ENCODE results near the gene XRN2. TPM values are rescaled to one million over a fixed set of nuclear protein-coding genes. Genes with fewer than 3 reads are reported as not detected.

Gene XRN2, protein sequence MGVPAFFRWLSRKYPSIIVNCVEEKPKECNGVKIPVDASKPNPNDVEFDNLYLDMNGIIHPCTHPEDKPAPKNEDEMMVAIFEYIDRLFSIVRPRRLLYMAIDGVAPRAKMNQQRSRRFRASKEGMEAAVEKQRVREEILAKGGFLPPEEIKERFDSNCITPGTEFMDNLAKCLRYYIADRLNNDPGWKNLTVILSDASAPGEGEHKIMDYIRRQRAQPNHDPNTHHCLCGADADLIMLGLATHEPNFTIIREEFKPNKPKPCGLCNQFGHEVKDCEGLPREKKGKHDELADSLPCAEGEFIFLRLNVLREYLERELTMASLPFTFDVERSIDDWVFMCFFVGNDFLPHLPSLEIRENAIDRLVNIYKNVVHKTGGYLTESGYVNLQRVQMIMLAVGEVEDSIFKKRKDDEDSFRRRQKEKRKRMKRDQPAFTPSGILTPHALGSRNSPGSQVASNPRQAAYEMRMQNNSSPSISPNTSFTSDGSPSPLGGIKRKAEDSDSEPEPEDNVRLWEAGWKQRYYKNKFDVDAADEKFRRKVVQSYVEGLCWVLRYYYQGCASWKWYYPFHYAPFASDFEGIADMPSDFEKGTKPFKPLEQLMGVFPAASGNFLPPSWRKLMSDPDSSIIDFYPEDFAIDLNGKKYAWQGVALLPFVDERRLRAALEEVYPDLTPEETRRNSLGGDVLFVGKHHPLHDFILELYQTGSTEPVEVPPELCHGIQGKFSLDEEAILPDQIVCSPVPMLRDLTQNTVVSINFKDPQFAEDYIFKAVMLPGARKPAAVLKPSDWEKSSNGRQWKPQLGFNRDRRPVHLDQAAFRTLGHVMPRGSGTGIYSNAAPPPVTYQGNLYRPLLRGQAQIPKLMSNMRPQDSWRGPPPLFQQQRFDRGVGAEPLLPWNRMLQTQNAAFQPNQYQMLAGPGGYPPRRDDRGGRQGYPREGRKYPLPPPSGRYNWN
- total RNA-seq (2021; ENCODE audit: unreplicated experiment) (77.7 TPM), Bru-seq, nascent RNA (percentile 96 among the genes with signal in this experiment), BruChase-seq, experiment 1, labeled RNA remaining after a 2-hour chase (percentile 90 among the genes with signal in this experiment), BruChase-seq, experiment 2, labeled RNA remaining after a 6-hour chase (percentile 91 among the genes with signal in this experiment)
- polyA plus RNA-seq (2012; ENCODE audit: insufficient read length), result 50.9 TPM
- long read RNA-seq, transcript XRN2-201 (30 exons, 3,437 nt), result major isoform, 89 of 179 reads
- long read RNA-seq, partial matches to known transcripts, result 76 of 179 reads
- long read RNA-seq, other reads (novel, unspliced or antisense), result 14 of 179 reads

DNA sequence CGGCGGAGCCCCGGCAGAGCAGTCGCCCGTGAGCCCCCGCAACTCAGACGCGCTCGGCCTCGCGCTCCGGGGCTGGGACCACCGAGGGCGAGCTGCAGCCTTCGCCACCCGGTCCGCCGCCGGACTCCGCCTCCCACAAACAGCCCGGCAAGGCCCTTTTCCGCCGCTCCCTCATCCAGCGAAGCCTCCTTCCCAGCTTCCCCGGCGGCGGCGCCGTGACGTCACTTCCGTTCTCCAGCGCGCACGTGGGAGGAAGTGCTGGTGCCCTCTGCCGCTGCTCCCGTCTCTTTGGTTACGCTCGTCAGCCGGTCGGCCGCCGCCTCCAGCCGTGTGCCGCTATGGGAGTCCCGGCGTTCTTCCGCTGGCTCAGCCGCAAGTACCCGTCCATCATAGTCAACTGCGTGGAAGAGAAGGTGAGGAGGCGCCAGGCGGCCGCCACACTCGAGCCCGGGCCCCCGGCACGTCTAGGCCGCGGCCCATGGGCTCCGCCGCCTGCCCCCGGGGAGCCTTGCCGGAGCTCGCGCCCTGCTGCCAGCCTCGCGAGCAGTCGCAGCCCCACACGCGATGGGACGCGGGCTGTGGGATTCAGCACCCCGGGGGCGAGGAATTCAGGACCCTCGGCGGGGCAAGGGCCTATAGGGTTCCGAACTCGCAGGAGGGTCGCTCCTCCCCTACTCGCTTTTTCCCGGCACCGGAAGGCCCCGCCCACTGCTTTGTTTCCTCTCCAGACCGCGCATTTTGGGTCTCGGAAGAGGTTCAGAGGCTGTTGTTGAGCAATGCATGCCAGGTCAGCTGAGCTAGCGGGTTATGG lies at the start of gene XRN2:
XRN2 (plus strand) TSS at position 271 of the 811 bp plus-strand sequence; CDS start at position 339, 68 bp downstream.
- POLR2A ChIA-PET, result interaction anchor here (0.7 kb wide), 1 partner anchor 181 kb away, joined by 3 read pairs; no protein-coding TSS in a partner anchor
- no TSS peak for BruUV-seq (replicated peaks)
- no peaks in the 10 kb centered on the region for H3K27me3 ChIP-seq (ENCODE audit: control insufficient read depth, insufficient read depth, low read length)
- ATAC-seq, result peak; percentile 98
- H3K4me3 ChIP-seq (ENCODE audit: low read depth in 2 of 2, low read length in 2 of 2), result peak within 1 kb of the TSS; percentile 81 to 95
- no peak for DNase-seq (ENCODE audit: low read depth, low spot score)
- peaks cover 4% of the 10 kb centered on the region; the same call in 1 of the 2 replicates for H3K36me3 ChIP-seq (ENCODE audit: control insufficient read depth, insufficient read depth, low read length)
- no peaks in the 10 kb centered on the region for H3K9me3 ChIP-seq (ENCODE audit: control insufficient read depth, insufficient read depth, low read depth, low read length)
- in situ Hi-C loops (cut with HindIII; ENCODE audit: low pct_unique_long_range_greater_than_20kb, low sequenced_read_pairs), result no loop called here
- peak within 1 kb of the TSS; percentile 97 for H3K27ac ChIP-seq (ENCODE audit: low read length)
- TF ChIP-seq POLR2AphosphoS5 (IDR thresholded peaks at IDR 0.05; ENCODE audit: low read depth, low read length) (peak; percentile 89), TCF7L2 (IDR thresholded peaks at IDR 0.05; ENCODE audit: low read depth, low read length) (peak; percentile 83), SIN3A (IDR thresholded peaks at IDR 0.05; ENCODE audit: borderline replicate concordance, insufficient read depth, low read depth, low read length) (peak; percentile 77; the same call in 1 of the 2 replicates)
- TF ChIP-seq, protein P1, sequence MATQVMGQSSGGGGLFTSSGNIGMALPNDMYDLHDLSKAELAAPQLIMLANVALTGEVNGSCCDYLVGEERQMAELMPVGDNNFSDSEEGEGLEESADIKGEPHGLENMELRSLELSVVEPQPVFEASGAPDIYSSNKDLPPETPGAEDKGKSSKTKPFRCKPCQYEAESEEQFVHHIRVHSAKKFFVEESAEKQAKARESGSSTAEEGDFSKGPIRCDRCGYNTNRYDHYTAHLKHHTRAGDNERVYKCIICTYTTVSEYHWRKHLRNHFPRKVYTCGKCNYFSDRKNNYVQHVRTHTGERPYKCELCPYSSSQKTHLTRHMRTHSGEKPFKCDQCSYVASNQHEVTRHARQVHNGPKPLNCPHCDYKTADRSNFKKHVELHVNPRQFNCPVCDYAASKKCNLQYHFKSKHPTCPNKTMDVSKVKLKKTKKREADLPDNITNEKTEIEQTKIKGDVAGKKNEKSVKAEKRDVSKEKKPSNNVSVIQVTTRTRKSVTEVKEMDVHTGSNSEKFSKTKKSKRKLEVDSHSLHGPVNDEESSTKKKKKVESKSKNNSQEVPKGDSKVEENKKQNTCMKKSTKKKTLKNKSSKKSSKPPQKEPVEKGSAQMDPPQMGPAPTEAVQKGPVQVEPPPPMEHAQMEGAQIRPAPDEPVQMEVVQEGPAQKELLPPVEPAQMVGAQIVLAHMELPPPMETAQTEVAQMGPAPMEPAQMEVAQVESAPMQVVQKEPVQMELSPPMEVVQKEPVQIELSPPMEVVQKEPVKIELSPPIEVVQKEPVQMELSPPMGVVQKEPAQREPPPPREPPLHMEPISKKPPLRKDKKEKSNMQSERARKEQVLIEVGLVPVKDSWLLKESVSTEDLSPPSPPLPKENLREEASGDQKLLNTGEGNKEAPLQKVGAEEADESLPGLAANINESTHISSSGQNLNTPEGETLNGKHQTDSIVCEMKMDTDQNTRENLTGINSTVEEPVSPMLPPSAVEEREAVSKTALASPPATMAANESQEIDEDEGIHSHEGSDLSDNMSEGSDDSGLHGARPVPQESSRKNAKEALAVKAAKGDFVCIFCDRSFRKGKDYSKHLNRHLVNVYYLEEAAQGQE (IDR thresholded peaks at IDR 0.05; ENCODE audit: insufficient read depth in 1 of 2, low read depth in 2 of 2, low read length in 1 of 2), result no peak
- TF ChIP-seq, protein P2, sequence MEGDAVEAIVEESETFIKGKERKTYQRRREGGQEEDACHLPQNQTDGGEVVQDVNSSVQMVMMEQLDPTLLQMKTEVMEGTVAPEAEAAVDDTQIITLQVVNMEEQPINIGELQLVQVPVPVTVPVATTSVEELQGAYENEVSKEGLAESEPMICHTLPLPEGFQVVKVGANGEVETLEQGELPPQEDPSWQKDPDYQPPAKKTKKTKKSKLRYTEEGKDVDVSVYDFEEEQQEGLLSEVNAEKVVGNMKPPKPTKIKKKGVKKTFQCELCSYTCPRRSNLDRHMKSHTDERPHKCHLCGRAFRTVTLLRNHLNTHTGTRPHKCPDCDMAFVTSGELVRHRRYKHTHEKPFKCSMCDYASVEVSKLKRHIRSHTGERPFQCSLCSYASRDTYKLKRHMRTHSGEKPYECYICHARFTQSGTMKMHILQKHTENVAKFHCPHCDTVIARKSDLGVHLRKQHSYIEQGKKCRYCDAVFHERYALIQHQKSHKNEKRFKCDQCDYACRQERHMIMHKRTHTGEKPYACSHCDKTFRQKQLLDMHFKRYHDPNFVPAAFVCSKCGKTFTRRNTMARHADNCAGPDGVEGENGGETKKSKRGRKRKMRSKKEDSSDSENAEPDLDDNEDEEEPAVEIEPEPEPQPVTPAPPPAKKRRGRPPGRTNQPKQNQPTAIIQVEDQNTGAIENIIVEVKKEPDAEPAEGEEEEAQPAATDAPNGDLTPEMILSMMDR (IDR thresholded peaks at IDR 0.05), result no peak
- peaks cover 8% of the 10 kb centered on the region; the same call in 1 of the 2 replicates for H3K4me1 ChIP-seq (ENCODE audit: control insufficient read depth, insufficient read depth, low read length)
- intact Hi-C loops (cut with micrococcal nuclease; ENCODE audit: unreplicated experiment), result no loop called here
- CTCF ChIA-PET, result interaction anchor here (0.6 kb wide), 1 partner anchor 459 kb away, joined by 3 read pairs; no protein-coding TSS in a partner anchor

DNA sequence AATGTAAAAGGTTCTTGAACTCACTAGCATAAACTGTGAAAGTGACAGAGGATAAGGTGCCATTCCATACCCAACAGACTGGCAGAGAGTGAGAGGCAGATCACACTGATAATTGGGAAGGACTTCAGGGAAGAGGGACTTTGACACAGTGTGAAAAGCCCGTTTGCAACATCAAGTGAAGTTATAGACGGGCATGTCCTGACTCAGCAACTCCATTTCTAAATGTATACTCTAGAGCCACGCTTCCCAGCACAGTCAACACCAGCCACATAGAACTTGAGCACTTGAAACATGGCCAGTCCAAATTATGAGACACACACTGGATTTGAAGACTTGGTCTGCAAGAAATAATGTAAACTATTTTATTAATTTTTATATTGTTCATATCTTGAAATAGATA lies 45.9 kb upstream of the XRN2 start:
- intact Hi-C loops (cut with micrococcal nuclease; ENCODE audit: unreplicated experiment), result no loop called here
- POLR2A ChIA-PET, result no interaction called here
- ATAC-seq, result no peak
- BruUV-seq (replicated peaks), result no TSS peak
- Histone ChIP-seq H3K27me3 (ENCODE audit: control insufficient read depth, insufficient read depth, low read length) (no peaks in the 10 kb centered on the region), H3K4me1 (ENCODE audit: control insufficient read depth, insufficient read depth, low read length) (no peaks in the 10 kb centered on the region), H3K36me3 (ENCODE audit: control insufficient read depth, insufficient read depth, low read length) (no peaks in the 10 kb centered on the region), H3K27ac (ENCODE audit: low read length) (no peak overlapping the region), H3K9me3 (ENCODE audit: control insufficient read depth, insufficient read depth, low read depth, low read length) (no peaks in the 10 kb centered on the region), H3K4me3 (ENCODE audit: low read depth in 2 of 2, low read length in 2 of 2) (no peak overlapping the region)
- in situ Hi-C loops (cut with HindIII; ENCODE audit: low pct_unique_long_range_greater_than_20kb, low sequenced_read_pairs), result no loop called here
- TF ChIP-seq SIN3A (IDR thresholded peaks at IDR 0.05; ENCODE audit: borderline replicate concordance, insufficient read depth, low read depth, low read length) (no peak), POLR2AphosphoS5 (IDR thresholded peaks at IDR 0.05; ENCODE audit: low read depth, low read length) (no peak)
- TF ChIP-seq, protein P2 (IDR thresholded peaks at IDR 0.05), result no peak
- CTCF ChIA-PET, result no interaction called here
- no peak for DNase-seq (ENCODE audit: low read depth, low spot score)
